ENCODE data around the gene PPTC7. TPM values are rescaled to one million over a fixed set of nuclear protein-coding genes. Genes with fewer than 3 reads are reported as not detected.

Gene PPTC7
- total and polyA plus RNA-seq, 2 of the 8 experiments (the other 6 are each of a cell fraction or from before 2014, with no cell fraction given) = 8.1 to 15.9 TPM

GRCh38 chr12:110568752-110569151, 14.4 kb downstream of the PPTC7 start:
- Histone ChIP-seq H2BK15ac (ENCODE audit: low read length) (no peak overlapping the region), H2BK12ac (ENCODE audit: low read depth, low read length) (no peak overlapping the region), H3K14ac (ENCODE audit: insufficient read length) (no peak overlapping the region), H3K36me3 (ENCODE audit: control insufficient read depth in 2 of 4, insufficient read depth in 4 of 4, low read length in 3 of 4) (no peaks in the 10 kb centered on the region), H3K79me1 (ENCODE audit: low read depth, low read length) (no peaks in the 10 kb centered on the region; the same call in 1 of the 2 replicates), H2BK120ac (replicated peaks; ENCODE audit: low read depth, low read length) (no peak overlapping the region), H4K20me1 (replicated peaks in 1 of 2; ENCODE audit: control insufficient read depth in 1 of 2, insufficient read depth in 2 of 2, low read length in 2 of 2) (peaks cover 2 to 5% of the 10 kb centered on the region in 2 experiments), H4K8ac (ENCODE audit: extremely low read depth, insufficient read depth, low read length) (no peak overlapping the region), H2BK5ac (ENCODE audit: low read depth, low read length) (no peak overlapping the region), H3K27ac (ENCODE audit: low read depth, low read length) (no peak overlapping the region), H3K79me2 (ENCODE audit: control insufficient read depth in 1 of 2, insufficient read depth in 2 of 2, low read length in 2 of 2) (peaks cover 0 to 71% of the 10 kb centered on the region in 2 experiments; a peak in 2 of 4 replicates), H3K18ac (ENCODE audit: extremely low read depth, low read length) (no peak overlapping the region), H3K9me3 (ENCODE audit: insufficient read depth in 2 of 2, low read depth in 1 of 2, low read length in 1 of 2) (peaks cover 9 to 26% of the 10 kb centered on the region in 2 experiments), H3K4ac (replicated peaks; ENCODE audit: insufficient read length, low read depth, low read length) (no peak overlapping the region), H2BK20ac (ENCODE audit: low read length) (no peak overlapping the region), H3K56ac (replicated peaks; ENCODE audit: insufficient read length, low read depth, low read length) (no peak overlapping the region), H3K9ac (replicated peaks in 1 of 4; ENCODE audit: extremely low read depth in 1 of 4, low read depth in 3 of 4, low read length in 3 of 4) (no peak overlapping the region), H3K23ac (ENCODE audit: insufficient read length) (no peak overlapping the region), H3K23me2 (ENCODE audit: low read depth, low read length) (no peaks in the 10 kb centered on the region; the same call in 1 of the 2 replicates), H3K4me1 (replicated peaks in 1 of 4; ENCODE audit: control insufficient read depth in 3 of 4, insufficient read depth in 4 of 4, low read length in 3 of 4) (no peaks in the 10 kb centered on the region; a peak in 2 of 7 replicates), H4K5ac (ENCODE audit: insufficient read length, low read depth, low read length) (no peak overlapping the region), H2AFZ (ENCODE audit: low read length) (no peak overlapping the region), H3K4me2 (ENCODE audit: insufficient read depth in 1 of 2, low read depth in 2 of 2, low read length in 2 of 2) (no peak overlapping the region), H3K4me3 (ENCODE audit: extremely low read depth in 1 of 4, insufficient read depth in 2 of 4, low read depth in 3 of 4, low read length in 4 of 4) (no peak overlapping the region), H2AK5ac (ENCODE audit: low read depth, low read length) (no peak overlapping the region), H3K27me3 (replicated peaks in 1 of 4; ENCODE audit: control insufficient read depth in 3 of 4, extremely low read depth in 1 of 4, insufficient read depth in 3 of 4, low read length in 3 of 4) (no peaks in the 10 kb centered on the region), H4K91ac (replicated peaks; ENCODE audit: insufficient read length, low read length) (no peak overlapping the region)
- ChIA-PET CTCF (ENCODE audit: partially characterized antibody) (interaction anchor here (0.6 to 1.7 kb wide), 4 partner anchors 10 to 119 kb away, joined by 3 to 4 read pairs (median 4); partner anchors contain the start of gene ARPC3), POLR2A (ENCODE audit: partially characterized antibody) (no interaction called here)
- TF ChIP-seq TBP (IDR thresholded peaks at IDR 0.05; ENCODE audit: low read depth, low read length) = no peak
- no peak for TF ChIP-seq TEAD4 (IDR thresholded peaks at IDR 0.05; ENCODE audit: low read depth, low read length)
- no peak for TF ChIP-seq GTF2F1 (IDR thresholded peaks at IDR 0.05; ENCODE audit: borderline replicate concordance, low read depth, low read length)
- TF ChIP-seq POU5F1 (IDR thresholded peaks at IDR 0.05; ENCODE audit: low read depth, low read length) = no peak
- TF ChIP-seq BCL11A (IDR thresholded peaks at IDR 0.05; ENCODE audit: low read depth in 2 of 2, low read length in 2 of 2) = no peak
- no peak for TF ChIP-seq SP4 (IDR thresholded peaks at IDR 0.05; ENCODE audit: low read length)
- no peak for TF ChIP-seq ASH2L (IDR thresholded peaks at IDR 0.05; ENCODE audit: low read length)
- TF ChIP-seq TAF7 (optimal IDR thresholded peaks at IDR 0.05; ENCODE audit: borderline replicate concordance, low read depth, low read length) = no peak
- TF ChIP-seq POLR2AphosphoS5 (IDR thresholded peaks at IDR 0.05; ENCODE audit: low read depth, low read length) = no peak
- FAIRE-seq = no peak
- no peak for DNase-seq (ENCODE audit: low read depth in 1 of 2, low spot score in 2 of 2)
- 88% methylated on average over 6 of the region's 6 CpGs; no CpG with 5 or more reads in 1 of the 2 experiments for WGBS, 2 experiments (ENCODE audit: extremely low coverage in 1 of 2, insufficient coverage in 1 of 2, insufficient read length in 1 of 2, insufficient replicate concordance in 2 of 2, low coverage in 1 of 2, low lambda C conversion rate in 2 of 2, missing lambda C conversion rate in 1 of 2)
